SU-DHL-6 (cell line): Measurements from ENCODE around the gene PLXDC1.
"Not testable (repeated sequence)": the region's sequence is repeated elsewhere in the genome, so short reads cannot be mapped to it uniquely, and the experiment has no call there.

ENCODE experiments used
- H2AFZ ChIP-seq: fragments of 200-600 bp; sonication (generic); 2 replicates; pipeline ENCODE4 v1.6.1; 2014; ENCODE audit warnings: low read depth, mild to moderate bottlenecking, moderate library complexity, mixed read lengths, antibody characterized with exemption, low read length; ENCODE audit not compliant: severe bottlenecking
- H3F3A ChIP-seq: fragments of 200-600 bp; shearing (Covaris generic); 2 replicates; pipeline ENCODE4 v1.6.0; 2016; ENCODE audit warnings: antibody characterized with exemption, mild to moderate bottlenecking; ENCODE audit not compliant: insufficient read depth
- H3K27ac ChIP-seq: fragments of 200-600 bp; sonication (generic); 2 replicates; pipeline ENCODE4 v1.5.1; 2016; ENCODE audit warnings: low read depth, mild to moderate bottlenecking, low read length, moderate library complexity, mixed read lengths
- H3K27me3 ChIP-seq: fragments of 200-600 bp; sonication (generic), shearing (Covaris generic); 2 replicates; pipeline ENCODE4 v1.6.0; 2014; ENCODE audit warnings: mild to moderate bottlenecking, low read length
- H3K36me3 ChIP-seq: fragments of 200-600 bp; sonication (generic); 2 replicates; pipeline ENCODE4 v1.6.1; 2014; ENCODE audit warnings: mild to moderate bottlenecking, low read length, mixed read lengths
- H3K4me2 ChIP-seq: fragments of 300-600, 200-600 bp; shearing (Covaris generic), sonication (generic); 2 replicates; pipeline ENCODE4 v1.6.0; 2014; ENCODE audit warnings: low read length, low read depth, mild to moderate bottlenecking; ENCODE audit not compliant: poor library complexity, severe bottlenecking
- H3K4me3 ChIP-seq: fragments of 200-600 bp; sonication (generic); 2 replicates; pipeline ENCODE4 v1.5.1; 2014; ENCODE audit warnings: antibody characterized with exemption, low read length, mild to moderate bottlenecking, mixed read lengths; ENCODE audit not compliant: insufficient read depth, poor library complexity, severe bottlenecking
- H3K79me2 ChIP-seq: fragments of 200-600 bp; sonication (generic); 2 replicates; pipeline ENCODE4 v1.6.1; 2014; ENCODE audit warnings: mild to moderate bottlenecking, low read length, moderate library complexity; ENCODE audit not compliant: insufficient read depth
- H3K9ac ChIP-seq: fragments of 200-600 bp; sonication (generic); 2 replicates; pipeline ENCODE4 v1.7.0; 2014; ENCODE audit warnings: mild to moderate bottlenecking, low read length
- H3K9me2 ChIP-seq: fragments of 200-600 bp; sonication (generic); replicated peaks from 2 replicates; pipeline ENCODE4 v1.6.1; 2014; ENCODE audit warnings: low read length; ENCODE audit not compliant: insufficient read depth
- H3K9me3 ChIP-seq: fragments of 200-600 bp; sonication (generic); 2 replicates; pipeline ENCODE4 v1.6.1; 2014; ENCODE audit warnings: low read length, mixed read lengths; ENCODE audit not compliant: insufficient read depth
- H4K20me1 ChIP-seq: fragments of 200-600 bp; sonication (generic); 2 replicates; pipeline ENCODE4 v1.6.1; 2014; ENCODE audit warnings: low read depth, mild to moderate bottlenecking, antibody characterized with exemption, low read length, moderate library complexity, mixed read lengths
- CTCF ChIP-seq: fragments of 200-600 bp; sonication (generic); IDR thresholded peaks from one replicate; pipeline ENCODE4 v1.5.1; 2017; ENCODE audit warnings: antibody characterized with exemption, mild to moderate bottlenecking, low read length, moderate library complexity; ENCODE audit not compliant: insufficient read depth, poor library complexity, severe bottlenecking
- EZH2phosphoT487 ChIP-seq: fragments of 200-600 bp; sonication (generic), shearing (Covaris generic); conservative IDR thresholded peaks from 2 replicates; pipeline ENCODE4 v1.6.1; 2018; ENCODE audit warnings: mild to moderate bottlenecking, antibody characterized with exemption, low read length, moderate library complexity, mixed read lengths

The PLXDC1 gene

DNA sequence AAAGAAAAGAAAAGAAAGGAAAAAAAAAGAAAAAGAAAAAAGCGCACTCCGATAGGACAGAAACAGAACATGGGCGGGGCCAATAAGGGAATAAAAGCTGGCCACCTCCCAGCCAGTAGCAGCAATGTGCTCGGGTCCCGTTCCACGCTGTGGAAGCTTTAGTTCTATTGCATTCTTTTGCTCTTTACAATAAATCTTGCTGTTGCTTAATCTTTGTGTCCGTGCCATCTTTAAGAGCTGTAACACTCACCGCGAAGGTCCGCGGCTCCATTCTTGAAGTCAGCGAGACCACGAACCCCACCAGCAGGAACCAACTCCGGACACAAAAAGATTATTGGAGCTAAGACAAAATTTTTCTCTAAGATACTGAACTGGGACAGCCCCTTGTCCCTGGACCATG lies 17.7 kb upstream of the PLXDC1 start:
- no peaks in the 10 kb centered on the region for H3K9me3 ChIP-seq
- no peak overlapping the region for H3K9ac ChIP-seq
- H3K27ac ChIP-seq, result no peak overlapping the region
- no peaks in the 10 kb centered on the region for H3K9me2 ChIP-seq
- H4K20me1 ChIP-seq, result no peaks in the 10 kb centered on the region
- TF ChIP-seq CTCF (no peak), EZH2phosphoT487 (no peak)
- H3K36me3 ChIP-seq, result no peaks in the 10 kb centered on the region
- H3K79me2 ChIP-seq, result no peaks in the 10 kb centered on the region
- H3K27me3 ChIP-seq, result no peaks in the 10 kb centered on the region
- H2AFZ ChIP-seq, result no peak overlapping the region
- no peaks in the 10 kb centered on the region for H3F3A ChIP-seq
- H3K4me2 ChIP-seq, result no peak overlapping the region
- no peak overlapping the region for H3K4me3 ChIP-seq

- H3F3A ChIP-seq, H3K4me2 ChIP-seq, H3K9me3 ChIP-seq, H4K20me1 ChIP-seq, H2AFZ ChIP-seq, H3K36me3 ChIP-seq, H3K9ac ChIP-seq, H3K79me2 ChIP-seq, H3K9me2 ChIP-seq, H3K27ac ChIP-seq, H3K4me3 ChIP-seq, H3K27me3 ChIP-seq: not testable (repeated sequence)
These were observed 17.1 kb upstream of the PLXDC1 start for GRCh38 chr17:39168503-39168902.

DNA sequence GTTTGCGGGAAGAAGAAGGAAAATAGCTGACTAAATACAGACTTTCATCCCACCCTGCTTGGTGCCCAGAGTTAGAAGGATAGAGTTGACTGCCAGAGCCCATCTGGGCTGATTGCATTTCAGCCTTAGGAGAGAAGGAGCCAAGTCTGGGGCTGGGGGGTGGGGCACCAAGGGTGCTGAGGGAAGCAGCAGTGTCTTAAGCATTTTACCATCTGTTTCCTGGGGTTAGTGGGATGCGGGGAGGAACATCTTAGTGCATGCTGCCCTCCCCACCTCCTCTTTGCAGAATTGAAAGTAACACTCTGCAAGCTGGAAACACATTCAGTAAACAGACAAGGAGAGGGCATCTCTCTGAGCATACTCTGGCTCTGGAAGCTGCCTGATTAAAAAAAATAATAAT lies 16.0 kb upstream of the PLXDC1 start:
- no peaks in the 10 kb centered on the region for H4K20me1 ChIP-seq
- H3K4me2 ChIP-seq, result no peak overlapping the region
- H3K79me2 ChIP-seq, result no peaks in the 10 kb centered on the region
- no peaks in the 10 kb centered on the region for H3K9me3 ChIP-seq
- TF ChIP-seq EZH2phosphoT487 (no peak), CTCF (no peak)
- no peaks in the 10 kb centered on the region for H3K9me2 ChIP-seq
- H3K27me3 ChIP-seq, result no peaks in the 10 kb centered on the region
- no peaks in the 10 kb centered on the region for H3K36me3 ChIP-seq
- no peak overlapping the region for H3K27ac ChIP-seq
- H2AFZ ChIP-seq, result no peak overlapping the region
- no peak overlapping the region for H3K4me3 ChIP-seq
- no peaks in the 10 kb centered on the region for H3F3A ChIP-seq
- no peak overlapping the region for H3K9ac ChIP-seq

- no peak overlapping the region for H3K4me3 ChIP-seq
- H3K27ac ChIP-seq, result no peak overlapping the region
- H3F3A ChIP-seq, result no peaks in the 10 kb centered on the region
- no peak overlapping the region for H3K4me2 ChIP-seq
- no peaks in the 10 kb centered on the region for H3K9me2 ChIP-seq
- H3K36me3 ChIP-seq, result no peaks in the 10 kb centered on the region
- H4K20me1 ChIP-seq, result no peaks in the 10 kb centered on the region
- no peaks in the 10 kb centered on the region for H3K79me2 ChIP-seq
- no peak overlapping the region for H2AFZ ChIP-seq
- H3K27me3 ChIP-seq, result no peaks in the 10 kb centered on the region
- no peak for TF ChIP-seq CTCF
- TF ChIP-seq EZH2phosphoT487, result no peak
- no peak overlapping the region for H3K9ac ChIP-seq
- H3K9me3 ChIP-seq, result no peaks in the 10 kb centered on the region
These were observed 15.2 kb upstream of the PLXDC1 start for GRCh38 chr17:39166437-39167335.
